GM12865 (cell line): ENCODE data around the gene DISP2.

Source experiments
- DNase-seq: peaks from one replicate; pipeline ENCODE4 v3.0.0; 2010; ENCODE audit warnings: low read depth
- H3K4me3 ChIP-seq: 2 replicates; pipeline ENCODE4 v1.5.1; 2011; ENCODE audit warnings: mild to moderate bottlenecking, low read depth, low read length, control low read depth
- TF ChIP-seq, protein P1 (sequence below): IDR thresholded peaks from 2 replicates; pipeline ENCODE4 v1.5.1; 2011; ENCODE audit warnings: low read length, control low read depth, low read depth, inconsistent platforms; ENCODE audit not compliant: insufficient read depth; ENCODE audit errors: missing control alignments

The DISP2 gene

DNA sequence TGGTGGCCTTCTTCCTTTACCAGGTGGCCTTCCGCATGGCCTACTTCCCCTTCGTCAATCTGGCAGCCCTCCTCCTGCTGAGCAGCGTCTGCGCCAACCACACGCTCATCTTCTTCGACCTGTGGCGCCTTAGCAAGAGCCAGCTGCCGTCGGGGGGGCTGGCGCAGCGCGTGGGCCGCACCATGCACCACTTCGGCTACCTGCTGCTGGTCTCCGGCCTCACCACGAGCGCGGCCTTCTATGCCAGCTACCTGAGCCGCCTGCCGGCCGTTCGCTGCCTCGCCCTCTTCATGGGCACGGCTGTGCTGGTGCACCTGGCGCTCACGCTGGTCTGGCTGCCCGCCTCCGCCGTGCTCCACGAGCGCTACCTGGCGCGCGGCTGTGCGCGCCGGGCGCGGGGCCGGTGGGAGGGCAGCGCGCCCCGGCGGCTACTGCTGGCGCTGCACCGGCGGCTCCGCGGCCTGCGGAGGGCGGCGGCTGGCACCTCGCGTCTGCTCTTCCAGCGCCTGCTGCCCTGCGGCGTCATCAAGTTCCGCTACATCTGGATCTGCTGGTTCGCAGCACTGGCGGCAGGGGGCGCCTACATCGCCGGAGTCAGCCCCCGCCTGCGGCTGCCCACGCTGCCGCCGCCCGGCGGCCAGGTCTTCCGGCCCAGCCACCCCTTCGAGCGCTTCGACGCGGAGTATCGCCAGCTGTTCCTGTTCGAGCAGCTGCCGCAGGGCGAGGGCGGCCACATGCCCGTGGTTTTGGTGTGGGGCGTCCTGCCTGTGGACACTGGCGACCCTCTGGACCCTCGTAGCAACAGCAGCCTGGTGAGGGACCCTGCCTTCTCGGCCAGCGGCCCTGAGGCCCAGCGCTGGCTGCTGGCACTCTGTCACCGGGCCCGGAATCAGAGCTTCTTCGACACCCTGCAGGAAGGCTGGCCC, 9.9 kb downstream of the DISP2 start:
- H3K4me3 ChIP-seq, result peak overlapping the region; percentile 13
- TF ChIP-seq, protein P1, sequence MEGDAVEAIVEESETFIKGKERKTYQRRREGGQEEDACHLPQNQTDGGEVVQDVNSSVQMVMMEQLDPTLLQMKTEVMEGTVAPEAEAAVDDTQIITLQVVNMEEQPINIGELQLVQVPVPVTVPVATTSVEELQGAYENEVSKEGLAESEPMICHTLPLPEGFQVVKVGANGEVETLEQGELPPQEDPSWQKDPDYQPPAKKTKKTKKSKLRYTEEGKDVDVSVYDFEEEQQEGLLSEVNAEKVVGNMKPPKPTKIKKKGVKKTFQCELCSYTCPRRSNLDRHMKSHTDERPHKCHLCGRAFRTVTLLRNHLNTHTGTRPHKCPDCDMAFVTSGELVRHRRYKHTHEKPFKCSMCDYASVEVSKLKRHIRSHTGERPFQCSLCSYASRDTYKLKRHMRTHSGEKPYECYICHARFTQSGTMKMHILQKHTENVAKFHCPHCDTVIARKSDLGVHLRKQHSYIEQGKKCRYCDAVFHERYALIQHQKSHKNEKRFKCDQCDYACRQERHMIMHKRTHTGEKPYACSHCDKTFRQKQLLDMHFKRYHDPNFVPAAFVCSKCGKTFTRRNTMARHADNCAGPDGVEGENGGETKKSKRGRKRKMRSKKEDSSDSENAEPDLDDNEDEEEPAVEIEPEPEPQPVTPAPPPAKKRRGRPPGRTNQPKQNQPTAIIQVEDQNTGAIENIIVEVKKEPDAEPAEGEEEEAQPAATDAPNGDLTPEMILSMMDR, result peak; percentile 81
- peak; percentile 93 for DNase-seq

DNA sequence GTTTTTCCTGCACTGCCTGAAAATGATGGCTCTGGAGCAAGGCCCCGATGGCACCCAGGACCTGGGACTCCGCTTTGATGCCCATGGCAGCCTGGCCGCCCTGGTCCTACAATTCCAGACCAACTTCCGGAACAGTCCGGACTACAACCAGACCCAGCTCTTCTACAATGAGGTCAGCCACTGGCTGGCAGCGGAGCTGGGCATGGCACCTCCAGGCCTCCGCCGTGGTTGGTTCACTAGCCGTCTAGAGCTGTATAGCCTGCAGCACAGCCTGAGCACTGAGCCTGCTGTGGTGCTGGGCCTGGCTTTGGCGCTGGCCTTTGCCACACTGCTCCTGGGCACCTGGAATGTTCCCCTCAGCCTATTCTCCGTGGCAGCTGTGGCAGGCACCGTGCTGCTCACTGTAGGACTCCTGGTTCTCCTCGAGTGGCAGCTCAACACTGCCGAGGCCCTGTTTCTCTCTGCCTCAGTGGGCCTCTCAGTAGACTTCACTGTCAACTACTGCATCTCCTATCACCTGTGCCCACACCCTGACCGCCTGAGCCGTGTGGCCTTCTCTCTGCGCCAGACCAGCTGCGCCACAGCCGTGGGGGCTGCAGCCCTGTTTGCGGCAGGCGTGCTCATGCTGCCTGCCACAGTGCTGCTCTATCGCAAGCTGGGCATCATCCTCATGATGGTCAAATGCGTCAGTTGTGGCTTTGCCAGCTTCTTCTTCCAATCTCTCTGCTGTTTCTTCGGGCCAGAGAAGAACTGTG, 10.9 kb downstream of the DISP2 start:
- no peak overlapping the region for H3K4me3 ChIP-seq
- TF ChIP-seq, protein P1, result no peak
- no peak for DNase-seq

DNA sequence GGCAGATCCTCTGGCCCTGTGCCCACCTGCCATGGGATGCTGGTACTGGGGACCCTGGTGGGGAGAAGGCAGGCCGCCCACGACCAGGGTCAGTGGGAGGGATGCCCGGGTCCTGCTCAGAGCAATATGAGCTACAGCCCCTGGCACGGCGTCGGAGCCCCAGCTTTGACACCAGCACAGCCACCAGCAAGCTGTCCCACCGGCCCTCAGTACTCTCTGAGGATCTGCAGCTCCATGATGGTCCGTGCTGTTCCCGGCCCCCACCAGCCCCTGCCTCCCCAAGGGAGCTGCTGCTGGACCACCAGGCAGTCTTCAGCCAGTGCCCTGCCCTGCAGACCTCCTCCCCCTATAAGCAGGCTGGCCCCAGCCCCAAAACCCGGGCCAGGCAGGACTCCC, 11.5 kb downstream of the DISP2 start:
- DNase-seq, result no peak
- TF ChIP-seq, protein P1, result no peak
- H3K4me3 ChIP-seq, result no peak overlapping the region

DNA sequence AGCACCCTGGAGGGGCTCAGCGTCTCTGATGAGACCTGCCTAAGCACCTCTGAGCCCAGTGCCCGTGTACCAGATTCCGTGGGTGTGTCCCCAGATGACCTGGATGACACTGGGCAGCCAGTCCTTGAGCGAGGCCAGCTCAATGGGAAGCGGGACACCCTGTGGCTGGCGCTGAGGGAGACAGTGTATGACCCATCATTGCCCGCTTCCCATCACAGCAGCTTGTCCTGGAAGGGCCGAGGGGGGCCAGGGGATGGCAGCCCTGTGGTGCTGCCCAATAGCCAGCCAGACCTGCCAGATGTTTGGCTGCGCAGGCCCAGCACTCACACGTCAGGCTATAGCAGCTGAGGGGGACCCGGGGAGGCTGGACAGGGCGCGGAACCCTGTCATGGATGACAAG, 12.0 kb downstream of the DISP2 start:
- no peak for DNase-seq
- TF ChIP-seq, protein P1, result no peak
- H3K4me3 ChIP-seq, result no peak overlapping the region

DNA sequence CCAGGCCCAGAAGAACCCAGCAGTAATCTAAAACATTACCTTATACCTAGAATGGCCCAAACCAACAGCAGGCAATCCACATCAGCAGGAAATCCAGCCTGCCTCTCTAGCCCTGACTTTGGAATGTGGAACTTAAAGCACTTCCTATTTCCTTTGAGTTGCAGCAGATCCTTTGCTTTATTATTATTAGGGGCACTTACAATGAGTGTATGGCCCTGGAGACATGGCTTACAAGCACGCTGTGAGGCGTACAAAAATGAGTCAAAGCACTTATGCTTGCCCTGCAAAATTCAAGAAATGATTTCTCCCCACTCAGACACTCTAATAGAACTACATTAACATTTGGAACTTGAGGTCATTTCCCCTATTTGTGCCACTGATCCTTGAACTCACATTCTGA, 15.0 kb downstream of the DISP2 start:
- no peak for DNase-seq
- TF ChIP-seq, protein P1, result no peak
- H3K4me3 ChIP-seq, result no peak overlapping the region

DNA sequence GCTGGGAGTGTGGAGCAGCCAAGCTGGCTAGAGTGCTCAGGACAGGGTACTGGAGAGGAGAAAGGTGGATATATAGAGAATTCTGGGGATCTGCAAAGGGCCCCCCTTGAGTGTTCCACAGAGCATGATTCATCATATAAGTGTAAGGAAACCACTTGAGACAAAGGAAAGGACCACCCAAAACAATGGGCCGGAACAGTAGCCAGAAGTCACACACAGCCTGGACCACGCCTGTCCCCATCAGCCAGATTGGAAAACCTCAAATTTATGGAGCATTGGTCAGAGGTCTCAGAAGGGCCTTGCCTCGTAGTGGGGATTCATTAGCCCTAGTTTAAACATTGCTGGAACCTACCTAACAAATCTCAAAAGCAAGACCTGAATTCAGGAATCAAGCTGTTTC, 19.6 kb downstream of the DISP2 start:
- TF ChIP-seq, protein P1, result no peak
- no peak overlapping the region for H3K4me3 ChIP-seq
- no peak for DNase-seq
